ENCODE data around the gene DCC.

DCC gene

GRCh38 chr18:52519021-52519420 lies 179.0 kb downstream of the DCC start:
- DNase-seq = no peak

- DNase-seq = no peak
Observed at GRCh38 chr18:52523566-52523965, 183.6 kb downstream of the DCC start.

GRCh38 chr18:52531836-52532235 lies 191.8 kb downstream of the DCC start:
- DNase-seq = no peak

- no peak for DNase-seq
Observed at GRCh38 chr18:52536039-52536438, 196.0 kb downstream of the DCC start.

- DNase-seq = no peak
Observed at GRCh38 chr18:52537261-52537660, 197.3 kb downstream of the DCC start.

GRCh38 chr18:52541056-52541455 lies 201.1 kb downstream of the DCC start:
- DNase-seq = no peak

- DNase-seq = no peak
Observed at GRCh38 chr18:52544086-52544485, 204.1 kb downstream of the DCC start.

- DNase-seq = no peak
Observed at GRCh38 chr18:52546686-52547346, 206.8 kb downstream of the DCC start.

- DNase-seq = no peak
Observed at GRCh38 chr18:52553441-52553840, 213.4 kb downstream of the DCC start.

GRCh38 chr18:52554180-52554579 lies 214.2 kb downstream of the DCC start:
- DNase-seq = no peak

- no peak for DNase-seq
Observed at GRCh38 chr18:52567360-52567759, 227.4 kb downstream of the DCC start.

GRCh38 chr18:52569492-52569891 lies 229.5 kb downstream of the DCC start:
- DNase-seq = no peak

- DNase-seq = no peak
Observed at GRCh38 chr18:52570975-52571374, 231.0 kb downstream of the DCC start.

GRCh38 chr18:52572036-52573000 lies 232.3 kb downstream of the DCC start:
- DNase-seq = no peak

- DNase-seq = peak in 1 of 2 experiments; percentile 16
Observed at GRCh38 chr18:52577795-52578194, 237.8 kb downstream of the DCC start.

GRCh38 chr18:52582061-52582460 lies 242.1 kb downstream of the DCC start:
- no peak for DNase-seq

- DNase-seq = no peak
Observed at GRCh38 chr18:52582516-52582915, 242.5 kb downstream of the DCC start.

GRCh38 chr18:52588931-52589330 lies 248.9 kb downstream of the DCC start:
- no peak for DNase-seq

- DNase-seq = peak; percentile 52 to 55
Observed at GRCh38 chr18:52596748-52597435, 256.9 kb downstream of the DCC start.

GRCh38 chr18:52598921-52599320 lies 258.9 kb downstream of the DCC start:
- no peak for DNase-seq

GRCh38 chr18:52602820-52603219 lies 262.8 kb downstream of the DCC start:
- DNase-seq = no peak

GRCh38 chr18:52605345-52605744 lies 265.3 kb downstream of the DCC start:
- no peak for DNase-seq

GRCh38 chr18:52607985-52608384 lies 268.0 kb downstream of the DCC start:
- no peak for DNase-seq

Measured in NCI-H187 (cell line).